ENCODE results near the gene C2.

DNA sequence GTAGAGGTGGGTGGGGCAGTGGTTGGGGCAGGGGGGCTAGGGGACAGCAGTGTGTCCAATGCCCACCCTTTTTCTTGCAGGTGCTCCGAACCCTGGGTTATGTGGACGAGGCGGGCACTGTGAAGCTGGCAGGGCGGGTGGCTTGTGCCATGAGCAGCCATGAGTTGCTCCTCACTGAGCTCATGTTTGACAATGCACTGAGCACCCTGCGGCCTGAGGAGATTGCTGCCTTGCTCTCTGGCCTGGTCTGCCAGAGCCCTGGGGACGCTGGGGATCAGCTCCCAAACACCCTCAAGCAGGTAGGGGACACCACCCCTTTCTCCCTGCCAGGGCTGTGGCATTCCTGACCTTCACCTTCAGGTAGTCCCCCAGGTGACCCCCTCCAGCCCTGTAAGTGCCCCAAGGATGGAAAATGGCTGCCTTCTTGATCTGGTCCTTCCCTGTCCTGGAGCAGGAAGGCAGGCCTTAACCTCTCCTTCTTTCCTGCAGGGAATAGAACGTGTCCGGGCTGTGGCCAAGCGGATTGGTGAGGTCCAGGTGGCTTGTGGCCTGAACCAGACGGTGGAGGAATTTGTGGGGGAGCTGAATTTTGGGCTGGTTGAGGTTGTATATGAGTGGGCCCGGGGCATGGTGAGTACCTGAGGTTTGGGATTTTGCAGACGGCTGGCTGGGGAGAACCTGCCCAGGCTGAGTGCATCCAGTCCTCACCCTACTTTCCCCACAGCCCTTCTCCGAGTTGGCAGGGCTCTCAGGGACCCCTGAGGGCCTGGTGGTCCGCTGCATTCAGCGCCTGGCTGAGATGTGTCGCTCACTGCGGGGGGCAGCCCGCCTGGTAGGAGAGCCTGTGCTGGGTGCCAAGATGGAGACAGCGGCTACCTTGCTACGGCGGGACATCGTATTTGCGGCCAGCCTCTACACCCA lies 41.5 kb downstream of the C2 start:
- TF ChIP-seq, protein P1, sequence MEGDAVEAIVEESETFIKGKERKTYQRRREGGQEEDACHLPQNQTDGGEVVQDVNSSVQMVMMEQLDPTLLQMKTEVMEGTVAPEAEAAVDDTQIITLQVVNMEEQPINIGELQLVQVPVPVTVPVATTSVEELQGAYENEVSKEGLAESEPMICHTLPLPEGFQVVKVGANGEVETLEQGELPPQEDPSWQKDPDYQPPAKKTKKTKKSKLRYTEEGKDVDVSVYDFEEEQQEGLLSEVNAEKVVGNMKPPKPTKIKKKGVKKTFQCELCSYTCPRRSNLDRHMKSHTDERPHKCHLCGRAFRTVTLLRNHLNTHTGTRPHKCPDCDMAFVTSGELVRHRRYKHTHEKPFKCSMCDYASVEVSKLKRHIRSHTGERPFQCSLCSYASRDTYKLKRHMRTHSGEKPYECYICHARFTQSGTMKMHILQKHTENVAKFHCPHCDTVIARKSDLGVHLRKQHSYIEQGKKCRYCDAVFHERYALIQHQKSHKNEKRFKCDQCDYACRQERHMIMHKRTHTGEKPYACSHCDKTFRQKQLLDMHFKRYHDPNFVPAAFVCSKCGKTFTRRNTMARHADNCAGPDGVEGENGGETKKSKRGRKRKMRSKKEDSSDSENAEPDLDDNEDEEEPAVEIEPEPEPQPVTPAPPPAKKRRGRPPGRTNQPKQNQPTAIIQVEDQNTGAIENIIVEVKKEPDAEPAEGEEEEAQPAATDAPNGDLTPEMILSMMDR (conservative IDR thresholded peaks at IDR 0.05): no peak
- no peak for TF ChIP-seq EZH2 (IDR thresholded peaks at IDR 0.05; ENCODE audit: low read depth)

Data from PC-9 (cell line).